Measurements from ENCODE around the gene NEIL3. TPM values are rescaled to one million over a fixed set of nuclear protein-coding genes. Genes with fewer than 3 reads are reported as not detected.

Gene NEIL3
- total RNA-seq, 1 donor from 2014 or later: 0.53 TPM

GRCh38 chr4:177367336-177367735 lies 57.7 kb downstream of the NEIL3 start:
- peak; percentile 18 for DNase-seq (ENCODE audit: low read depth)

DNA sequence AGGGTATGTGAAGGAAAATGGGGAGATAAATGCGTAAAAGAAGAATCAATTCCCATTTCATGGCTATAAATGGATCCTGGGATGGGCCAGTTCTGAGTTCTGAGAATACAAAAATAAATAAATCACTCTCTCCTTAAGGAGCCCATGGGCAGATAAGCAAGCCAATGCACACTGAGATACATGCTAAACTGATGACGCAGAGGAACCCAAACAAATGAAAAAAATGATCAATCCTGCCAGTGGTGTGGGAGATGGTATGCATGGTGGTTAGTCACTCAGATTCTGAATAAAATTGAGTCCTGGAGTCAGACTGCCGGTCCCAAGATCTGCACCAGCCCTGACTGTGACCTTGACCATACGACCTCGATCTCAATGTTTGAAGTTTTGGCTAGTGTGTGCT lies 59.7 kb downstream of the NEIL3 start:
- DNase-seq (ENCODE audit: low read depth): no peak

DNA sequence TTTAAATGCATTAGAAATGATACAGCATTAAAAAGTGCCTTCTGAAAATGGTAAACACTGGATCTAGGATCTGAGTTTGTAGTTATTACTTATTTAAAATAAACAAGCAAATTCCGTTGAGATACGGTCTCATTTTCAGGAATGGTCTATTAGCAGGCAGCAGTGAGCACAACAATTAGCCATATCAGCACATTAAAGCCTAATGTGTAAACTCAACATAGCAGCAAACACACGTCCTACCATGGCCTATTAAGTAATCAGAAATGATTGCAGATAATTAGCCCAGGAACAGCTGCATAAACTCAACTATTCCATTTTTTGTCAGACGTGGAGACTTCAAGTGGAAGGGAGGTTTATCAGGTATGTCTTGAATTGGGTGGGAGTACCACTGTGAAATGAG lies 61.8 kb downstream of the NEIL3 start:
- DNase-seq (ENCODE audit: low read depth): no peak

DNA sequence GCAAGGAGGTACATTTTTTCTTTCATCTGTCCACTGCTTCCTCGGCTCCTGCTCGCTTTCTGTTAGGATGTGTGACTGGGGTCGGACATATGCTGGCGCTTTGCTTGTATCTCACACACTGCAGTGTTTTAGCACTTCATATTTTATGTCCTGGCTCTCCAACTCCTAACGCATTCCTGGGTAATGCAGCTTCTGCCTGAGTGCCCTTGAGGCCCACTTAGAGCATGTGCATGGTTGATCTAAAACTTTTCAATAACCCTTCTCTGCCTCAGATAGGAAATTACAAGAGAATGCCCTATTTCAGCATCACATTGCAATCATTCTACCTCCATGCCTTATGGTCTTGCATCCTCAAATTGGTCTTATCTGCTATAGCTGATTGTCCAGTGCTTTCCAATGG lies 65.3 kb downstream of the NEIL3 start:
- DNase-seq (ENCODE audit: low read depth): no peak

DNA sequence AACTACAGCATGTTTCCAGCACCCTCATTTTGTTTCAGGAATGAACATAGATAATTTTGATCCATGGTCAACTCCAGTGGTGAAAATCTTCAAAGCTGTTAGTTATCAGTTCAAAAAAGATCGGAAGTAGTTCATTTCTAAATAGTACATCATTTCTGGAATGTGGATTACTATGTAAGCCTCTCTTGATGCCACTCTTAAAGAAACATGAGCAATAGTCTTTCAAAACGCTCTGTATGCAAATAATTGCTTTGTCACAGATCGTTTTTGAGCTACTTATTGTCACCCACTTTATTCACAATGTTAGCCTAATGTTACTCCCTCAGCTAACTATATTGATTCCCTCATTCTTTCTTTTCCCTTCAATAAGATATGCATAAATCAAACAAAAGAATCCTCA lies 65.7 kb downstream of the NEIL3 start:
- DNase-seq (ENCODE audit: low read depth): no peak

DNA sequence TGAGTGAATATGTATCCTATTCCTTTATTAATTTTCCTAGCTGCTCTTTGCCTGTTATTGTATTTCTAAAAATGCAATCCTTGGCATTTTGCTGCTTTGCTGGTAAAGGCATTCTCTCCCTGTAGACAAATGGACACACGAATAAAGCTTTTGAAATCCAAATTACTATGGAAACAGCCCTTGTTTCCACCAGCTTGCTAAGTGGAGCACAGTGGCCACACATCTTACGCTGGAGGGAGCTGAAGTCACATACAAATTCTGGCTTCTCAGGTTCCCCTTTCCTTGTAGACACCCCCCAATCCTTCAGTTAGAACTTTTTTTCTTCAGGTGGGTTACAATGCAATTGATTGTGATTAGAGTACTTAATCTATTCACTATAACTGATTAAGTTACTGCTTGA lies 66.3 kb downstream of the NEIL3 start:
- no peak for DNase-seq (ENCODE audit: low read depth)

DNA sequence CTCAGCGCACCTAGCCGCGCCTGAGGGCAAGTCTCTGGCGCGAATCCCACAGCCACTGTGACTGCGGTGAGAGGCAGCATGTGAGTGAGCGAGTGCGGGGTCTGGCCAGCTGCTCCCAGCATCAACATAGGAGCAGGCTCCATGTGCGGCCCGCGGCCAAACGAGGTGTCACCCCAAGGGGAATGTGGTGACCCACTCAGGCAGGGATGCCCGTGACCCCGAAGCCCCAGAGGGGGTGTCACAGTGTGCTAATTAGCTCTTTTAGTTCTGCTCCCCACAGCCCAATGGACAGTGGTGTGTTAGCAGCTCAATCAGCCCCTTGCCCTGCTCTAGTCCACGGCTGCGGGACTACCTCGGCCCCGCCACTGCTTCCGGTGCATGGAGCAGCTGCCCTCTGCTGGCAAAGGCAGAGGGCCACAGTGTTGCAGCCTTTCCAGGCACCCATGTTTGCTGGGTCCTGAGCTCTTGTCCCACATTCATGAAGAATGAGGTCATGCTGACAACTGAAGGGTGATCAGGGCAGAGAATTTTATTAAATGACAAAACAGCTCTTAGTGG lies 71.1 kb downstream of the NEIL3 start:
- no peak for DNase-seq (ENCODE audit: low read depth)

- DNase-seq (ENCODE audit: low read depth): no peak
Observed at GRCh38 chr4:177381762-177382310, 72.2 kb downstream of the NEIL3 start.

DNA sequence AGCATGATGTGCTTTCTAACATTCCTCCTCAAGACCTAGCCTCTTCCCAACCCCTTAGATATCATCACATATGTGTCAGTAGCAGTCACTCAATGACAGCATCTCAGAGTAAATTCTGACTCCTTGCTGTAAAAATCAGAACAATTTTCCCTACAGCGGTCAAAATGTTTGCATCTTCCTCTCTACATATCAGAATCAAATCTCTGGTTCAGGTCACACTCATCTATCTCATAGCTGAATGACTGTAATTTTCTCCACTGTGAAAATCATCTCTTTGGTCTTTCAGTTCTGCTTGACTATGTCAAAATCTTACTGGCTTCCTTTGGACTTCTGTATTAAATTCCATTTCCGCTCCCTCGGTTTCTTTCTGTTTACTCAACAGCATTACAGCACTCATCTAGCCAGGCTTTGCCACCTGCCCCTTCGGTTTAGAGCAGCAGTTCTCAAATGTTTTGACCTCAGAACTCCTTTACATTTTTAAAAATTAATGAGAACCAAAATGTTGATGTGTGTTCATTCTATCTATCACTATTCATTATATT lies 75.3 kb downstream of the NEIL3 start:
- DNase-seq (ENCODE audit: low read depth): no peak

DNA sequence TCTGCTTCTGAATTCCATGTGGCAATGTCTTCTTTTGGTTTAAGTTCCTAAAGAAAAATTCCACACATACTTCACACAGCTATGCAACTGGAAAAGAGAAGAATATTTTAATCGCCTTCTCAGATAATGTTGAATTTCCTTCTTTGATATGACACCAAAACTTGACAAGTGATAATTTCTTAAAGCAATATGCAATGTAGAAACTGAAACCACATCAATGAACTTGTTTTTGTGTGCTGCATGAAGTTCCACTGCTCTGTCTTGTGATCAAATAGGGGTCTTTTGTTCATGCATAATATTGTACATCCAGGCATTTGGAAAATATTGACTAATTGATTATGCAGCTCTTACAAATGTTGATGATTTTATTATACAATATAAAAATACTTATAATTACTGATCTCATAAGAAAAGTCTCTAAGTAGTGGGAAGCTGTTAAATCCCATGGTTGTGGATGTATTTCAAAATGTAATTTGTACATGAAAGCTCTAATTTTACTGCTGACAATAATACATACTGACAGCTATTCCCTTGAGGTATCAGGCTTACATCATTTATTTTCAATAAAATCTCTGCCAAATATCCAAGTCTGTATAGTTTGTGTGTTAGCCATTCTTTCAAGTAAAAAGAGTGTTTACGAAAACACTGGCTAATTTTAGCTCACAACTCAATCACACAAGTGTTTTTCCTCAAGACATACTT lies 76.1 kb downstream of the NEIL3 start:
- DNase-seq (ENCODE audit: low read depth): no peak

- DNase-seq (ENCODE audit: low read depth): no peak
Observed at GRCh38 chr4:177386278-177386815, 76.7 kb downstream of the NEIL3 start.

GRCh38 chr4:177391287-177391686 lies 81.6 kb downstream of the NEIL3 start:
- no peak for DNase-seq (ENCODE audit: low read depth)

DNA sequence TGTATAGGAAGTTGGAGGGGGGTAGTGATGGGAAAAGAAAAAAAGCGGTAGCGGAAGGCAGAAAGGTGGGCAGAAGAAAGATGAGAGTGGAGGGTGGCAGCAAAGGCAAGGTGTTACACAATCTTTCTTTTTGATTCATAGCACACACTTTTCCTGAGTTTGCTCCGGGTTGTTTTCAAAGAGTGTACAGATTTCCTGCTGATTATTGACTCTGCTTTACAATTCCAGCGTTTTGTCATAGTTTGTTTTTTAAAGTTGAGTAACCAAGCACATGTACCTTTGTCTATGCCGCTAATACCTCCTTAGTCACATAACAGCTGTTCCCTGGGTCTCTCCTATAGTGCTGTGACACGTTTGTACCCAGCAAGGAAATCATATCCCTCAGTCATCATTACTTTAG lies 82.3 kb downstream of the NEIL3 start:
- no peak for DNase-seq (ENCODE audit: low read depth)

GRCh38 chr4:177393236-177393635 lies 83.6 kb downstream of the NEIL3 start:
- no peak for DNase-seq (ENCODE audit: low read depth)

- DNase-seq (ENCODE audit: low read depth): no peak
Observed at GRCh38 chr4:177396352-177396751, 86.7 kb downstream of the NEIL3 start.

GRCh38 chr4:177400030-177400429 lies 90.4 kb downstream of the NEIL3 start:
- no peak for DNase-seq (ENCODE audit: low read depth)

DNA sequence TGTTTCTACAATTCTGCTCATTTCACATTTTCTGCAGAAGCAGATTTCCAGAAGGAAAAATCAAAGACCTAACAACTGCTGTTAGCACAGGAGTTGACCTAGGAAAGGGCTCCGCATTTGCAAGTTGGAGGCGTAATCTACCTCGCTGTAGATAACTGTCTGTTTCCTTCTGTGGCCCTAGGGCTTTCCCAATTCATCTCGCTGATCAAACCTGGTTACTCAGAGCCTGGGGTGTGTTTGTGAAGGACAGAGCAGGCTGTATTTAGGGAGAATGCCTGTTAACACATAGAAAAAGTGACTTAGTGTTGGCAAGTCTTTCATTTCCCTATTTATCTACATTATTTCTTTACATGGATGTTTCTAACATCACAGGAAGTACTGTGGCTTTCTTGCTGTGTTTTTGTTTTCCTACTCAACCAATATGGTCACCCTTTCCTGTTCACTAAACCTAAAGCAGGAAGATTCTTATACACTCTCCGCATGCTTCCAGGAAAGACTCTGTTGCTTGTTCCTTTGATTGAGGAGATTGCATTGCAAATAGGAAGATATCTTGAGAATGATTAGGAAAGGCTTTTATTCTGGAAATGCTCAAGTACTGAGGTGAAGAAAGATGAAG lies 92.1 kb downstream of the NEIL3 start:
- DNase-seq (ENCODE audit: low read depth): no peak

DNA sequence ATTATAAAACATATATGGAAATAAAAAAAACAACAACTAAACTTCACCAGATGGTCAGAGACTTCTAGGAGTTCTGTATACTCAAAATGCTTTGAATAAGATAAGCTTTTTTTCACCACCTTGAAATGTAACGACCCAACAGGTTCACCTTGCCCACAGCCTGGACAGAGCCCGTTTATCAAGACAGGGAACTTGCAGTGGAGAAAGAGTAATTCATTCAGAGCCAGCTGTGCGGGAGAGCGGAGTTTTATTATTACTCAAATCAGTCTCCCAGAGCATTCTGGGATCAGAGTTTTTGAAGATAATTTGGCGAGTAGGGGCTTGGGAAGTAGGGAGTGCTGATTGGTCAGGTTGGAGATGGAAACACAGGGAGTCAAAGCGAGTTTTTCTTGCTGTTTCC lies 94.1 kb downstream of the NEIL3 start:
- no peak for DNase-seq (ENCODE audit: low read depth)

- no peak for DNase-seq (ENCODE audit: low read depth)
Observed at GRCh38 chr4:177404342-177404741, 94.7 kb downstream of the NEIL3 start.

- DNase-seq (ENCODE audit: low read depth): no peak
Observed at GRCh38 chr4:177404986-177405385, 95.3 kb downstream of the NEIL3 start.

GRCh38 chr4:177405508-177405907 lies 95.8 kb downstream of the NEIL3 start:
- no peak for DNase-seq (ENCODE audit: low read depth)

DNA sequence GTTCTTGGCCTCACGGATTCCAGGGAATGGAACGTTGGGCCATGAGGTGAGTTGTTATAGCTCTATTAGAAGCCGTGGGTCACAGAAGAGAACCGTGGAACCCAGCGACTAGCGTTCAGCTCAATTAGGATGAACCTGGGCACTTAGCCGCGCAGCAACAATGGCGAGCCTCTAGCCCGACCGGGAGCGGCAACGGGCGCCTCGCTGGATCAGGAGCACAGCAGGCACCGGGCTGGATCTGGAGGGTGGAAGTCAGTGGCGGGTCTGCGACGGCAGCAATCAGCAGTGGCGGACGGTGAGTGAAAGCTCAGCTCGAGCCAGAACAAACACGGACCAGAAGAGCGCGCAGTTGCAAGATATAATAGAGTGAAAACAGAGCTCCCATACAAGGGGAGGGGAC lies 98.3 kb downstream of the NEIL3 start:
- DNase-seq (ENCODE audit: low read depth): no peak
